ENCODE measurements around the gene CACNA1D.

The CACNA1D gene

DNA sequence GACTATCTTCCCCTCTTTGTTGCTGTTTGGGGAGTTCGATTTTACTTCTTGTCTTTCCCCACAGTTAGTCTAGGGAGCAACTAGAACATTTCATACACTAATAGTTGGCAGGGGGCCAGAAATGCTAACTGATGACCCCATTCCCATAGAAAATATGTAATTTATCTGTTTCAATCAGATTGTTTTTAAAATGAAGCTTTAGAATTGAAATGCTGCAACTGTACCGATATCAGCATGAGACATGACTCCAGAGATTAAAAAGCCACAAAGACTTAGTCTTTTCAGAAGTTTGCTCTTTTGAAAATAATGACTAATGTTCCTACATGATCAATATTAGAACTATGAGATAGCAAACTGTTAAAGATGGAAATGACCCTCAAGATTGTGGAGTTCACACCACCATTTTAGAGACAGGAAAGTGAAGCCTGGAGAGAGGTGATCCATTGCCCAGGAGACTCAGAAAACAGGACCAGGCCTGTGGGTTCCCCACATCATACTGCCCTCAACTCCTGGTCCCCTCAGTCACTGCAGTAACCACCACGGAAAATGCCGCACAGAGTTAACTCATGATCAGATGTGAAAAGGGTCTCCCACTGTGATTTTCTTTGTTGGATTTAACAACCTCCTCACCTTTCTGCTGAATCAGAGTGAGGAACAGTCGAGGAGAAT lies 221.5 kb downstream of the CACNA1D start:
- no peaks in the 10 kb centered on the region for H3K4me1 ChIP-seq (ENCODE audit: control insufficient read depth, insufficient read depth, low read length)
- no peak overlapping the region for H3K27ac ChIP-seq (ENCODE audit: insufficient read depth, low read depth, low read length, poor library complexity, severe bottlenecking)
- H3K36me3 ChIP-seq (ENCODE audit: control insufficient read depth, insufficient read depth, low read length) = no peaks in the 10 kb centered on the region
- H3K27me3 ChIP-seq (ENCODE audit: control insufficient read depth, insufficient read depth, low read length, poor library complexity, severe bottlenecking) = no peaks in the 10 kb centered on the region
- 75 to 79% methylated on average over 4 to 5 of the region's 5 CpGs for WGBS, 2 experiments
- no peaks in the 10 kb centered on the region for H3K9me3 ChIP-seq (ENCODE audit: control insufficient read depth, low read length)
- no peak overlapping the region for H3K4me3 ChIP-seq (ENCODE audit: insufficient read depth, low read depth, low read length)

DNA sequence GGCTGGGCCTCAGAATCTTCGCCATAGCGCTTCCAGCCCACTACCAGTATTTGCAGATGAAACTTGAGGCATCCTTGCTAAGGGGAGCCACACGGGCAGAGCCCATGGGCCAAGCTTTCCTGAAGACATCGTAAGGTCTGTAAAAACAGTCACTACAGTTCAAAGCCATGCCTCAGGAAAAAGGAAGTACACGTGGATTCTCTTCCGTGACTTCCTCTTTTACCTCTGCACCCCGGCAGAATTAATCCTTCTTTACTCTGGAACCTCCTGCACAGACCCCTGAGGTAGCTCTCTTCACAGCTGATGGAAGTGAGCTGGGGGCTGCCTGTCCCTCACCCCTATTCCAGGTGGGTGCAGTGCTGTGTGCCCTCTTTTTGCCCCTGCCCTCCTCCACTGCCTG lies 222.6 kb downstream of the CACNA1D start:
- H3K27ac ChIP-seq (ENCODE audit: insufficient read depth, low read depth, low read length, poor library complexity, severe bottlenecking) = no peak overlapping the region
- H3K4me3 ChIP-seq (ENCODE audit: insufficient read depth, low read depth, low read length) = no peak overlapping the region
- no peaks in the 10 kb centered on the region for H3K4me1 ChIP-seq (ENCODE audit: control insufficient read depth, insufficient read depth, low read length)
- WGBS, 2 experiments = 90 to 93% methylated on average over 7 of the region's 7 CpGs
- no peaks in the 10 kb centered on the region for H3K27me3 ChIP-seq (ENCODE audit: control insufficient read depth, insufficient read depth, low read length, poor library complexity, severe bottlenecking)
- no peaks in the 10 kb centered on the region for H3K9me3 ChIP-seq (ENCODE audit: control insufficient read depth, low read length)
- H3K36me3 ChIP-seq (ENCODE audit: control insufficient read depth, insufficient read depth, low read length) = no peaks in the 10 kb centered on the region

DNA sequence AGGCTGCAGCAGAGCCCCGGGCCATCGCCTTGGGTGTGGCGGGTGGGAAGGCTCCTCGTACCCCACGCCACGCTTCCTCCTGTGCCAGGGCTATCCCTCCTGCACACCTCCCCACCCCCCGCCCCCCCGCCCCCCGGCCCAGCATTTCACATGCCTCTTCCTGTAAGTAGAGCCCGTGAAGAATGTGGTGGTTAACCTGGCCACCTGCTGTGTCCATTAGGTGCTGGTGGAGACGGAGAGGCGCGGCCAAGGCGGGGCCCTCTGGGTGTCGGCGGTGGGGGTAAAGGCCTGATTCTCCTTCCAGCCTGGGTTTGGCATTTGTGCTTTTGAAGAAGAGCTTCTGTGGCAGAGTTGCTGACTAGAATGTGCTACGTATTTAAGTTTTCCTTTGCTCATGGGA lies 224.1 kb downstream of the CACNA1D start:
- no peak overlapping the region for H3K27ac ChIP-seq (ENCODE audit: insufficient read depth, low read depth, low read length, poor library complexity, severe bottlenecking)
- H3K4me3 ChIP-seq (ENCODE audit: insufficient read depth, low read depth, low read length) = no peak overlapping the region
- no peaks in the 10 kb centered on the region for H3K9me3 ChIP-seq (ENCODE audit: control insufficient read depth, low read length)
- H3K36me3 ChIP-seq (ENCODE audit: control insufficient read depth, insufficient read depth, low read length) = no peaks in the 10 kb centered on the region
- H3K27me3 ChIP-seq (ENCODE audit: control insufficient read depth, insufficient read depth, low read length, poor library complexity, severe bottlenecking) = no peaks in the 10 kb centered on the region
- no peaks in the 10 kb centered on the region for H3K4me1 ChIP-seq (ENCODE audit: control insufficient read depth, insufficient read depth, low read length)
- 86 to 89% methylated on average over 14 to 17 of the region's 17 CpGs for WGBS, 2 experiments

DNA sequence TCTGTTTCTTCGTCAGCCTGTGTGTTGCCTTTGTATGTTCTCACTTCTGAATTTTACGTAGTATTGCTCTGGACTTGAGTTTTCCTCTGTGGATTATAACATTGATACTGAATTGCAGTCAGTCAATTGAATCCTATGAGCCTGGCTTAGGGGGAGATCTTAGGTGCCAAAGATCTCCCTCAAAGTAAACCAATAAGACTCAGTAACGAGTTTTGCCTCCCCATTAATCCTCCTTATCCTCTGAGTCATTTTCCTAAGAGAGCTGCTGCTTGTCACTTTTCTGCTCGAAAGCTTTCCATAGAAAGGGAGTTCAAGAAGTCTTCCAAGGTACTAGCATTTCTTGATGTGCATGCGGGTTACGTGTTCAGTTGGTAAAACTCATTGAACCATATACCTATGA lies 225.4 kb downstream of the CACNA1D start:
- no peak overlapping the region for H3K27ac ChIP-seq (ENCODE audit: insufficient read depth, low read depth, low read length, poor library complexity, severe bottlenecking)
- H3K36me3 ChIP-seq (ENCODE audit: control insufficient read depth, insufficient read depth, low read length) = no peaks in the 10 kb centered on the region
- H3K27me3 ChIP-seq (ENCODE audit: control insufficient read depth, insufficient read depth, low read length, poor library complexity, severe bottlenecking) = no peaks in the 10 kb centered on the region
- no peak overlapping the region for H3K4me3 ChIP-seq (ENCODE audit: insufficient read depth, low read depth, low read length)
- H3K9me3 ChIP-seq (ENCODE audit: control insufficient read depth, low read length) = no peaks in the 10 kb centered on the region
- no peaks in the 10 kb centered on the region for H3K4me1 ChIP-seq (ENCODE audit: control insufficient read depth, insufficient read depth, low read length)
- WGBS, 2 experiments = 85 to 89% methylated on average over 5 to 6 of the region's 6 CpGs

DNA sequence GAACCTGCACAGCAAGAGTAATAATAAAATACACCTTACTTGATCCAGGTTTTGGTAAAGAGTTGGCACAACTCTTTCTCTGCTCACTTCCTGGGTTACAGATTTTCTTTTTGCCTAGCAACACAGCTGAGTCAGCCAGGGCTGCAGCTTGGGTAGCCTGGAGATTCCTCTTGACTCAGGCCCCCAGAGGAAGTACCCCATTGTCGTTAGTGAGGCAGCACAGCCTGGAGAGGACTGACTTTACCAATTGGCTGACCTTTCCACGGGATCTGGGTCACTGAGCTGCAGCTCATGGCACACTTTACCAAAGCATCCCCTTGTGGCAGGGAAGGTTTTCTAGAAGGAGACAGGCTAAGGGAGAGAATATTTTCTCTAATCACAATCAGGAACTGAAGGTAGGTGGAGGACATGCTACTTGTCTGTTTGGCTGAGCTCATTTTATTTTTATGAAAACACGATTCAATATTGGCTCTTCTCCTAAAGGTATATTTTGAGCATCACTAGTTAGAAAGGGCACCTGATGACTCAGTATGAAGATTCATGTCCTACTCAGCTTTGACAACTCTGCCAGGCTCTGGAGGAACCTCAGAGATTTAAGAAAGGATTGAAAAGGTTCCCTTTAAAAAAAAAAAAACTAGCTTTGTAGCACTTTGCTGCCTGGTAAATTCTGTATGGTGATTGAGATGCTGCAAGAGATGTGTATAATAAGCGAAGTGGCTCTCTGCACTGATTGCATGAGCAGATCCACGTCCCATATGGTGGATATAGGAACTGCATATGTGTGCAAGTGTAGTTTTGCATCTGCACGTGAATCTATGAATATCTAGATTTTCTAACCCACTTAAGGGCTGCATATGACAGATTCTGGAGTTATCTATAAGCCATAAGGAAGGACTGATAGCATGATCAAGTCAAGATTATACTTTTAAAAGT lies 227.0 kb downstream of the CACNA1D start:
- Histone ChIP-seq H3K27me3 (ENCODE audit: control insufficient read depth, insufficient read depth, low read length, poor library complexity, severe bottlenecking) (no peaks in the 10 kb centered on the region), H3K27ac (ENCODE audit: insufficient read depth, low read depth, low read length, poor library complexity, severe bottlenecking) (no peak overlapping the region), H3K4me3 (ENCODE audit: insufficient read depth, low read depth, low read length) (no peak overlapping the region), H3K9me3 (ENCODE audit: control insufficient read depth, low read length) (no peaks in the 10 kb centered on the region), H3K4me1 (ENCODE audit: control insufficient read depth, insufficient read depth, low read length) (no peaks in the 10 kb centered on the region), H3K36me3 (ENCODE audit: control insufficient read depth, insufficient read depth, low read length) (no peaks in the 10 kb centered on the region)
- 77 to 78% methylated on average over 6 of the region's 6 CpGs for WGBS, 2 experiments

DNA sequence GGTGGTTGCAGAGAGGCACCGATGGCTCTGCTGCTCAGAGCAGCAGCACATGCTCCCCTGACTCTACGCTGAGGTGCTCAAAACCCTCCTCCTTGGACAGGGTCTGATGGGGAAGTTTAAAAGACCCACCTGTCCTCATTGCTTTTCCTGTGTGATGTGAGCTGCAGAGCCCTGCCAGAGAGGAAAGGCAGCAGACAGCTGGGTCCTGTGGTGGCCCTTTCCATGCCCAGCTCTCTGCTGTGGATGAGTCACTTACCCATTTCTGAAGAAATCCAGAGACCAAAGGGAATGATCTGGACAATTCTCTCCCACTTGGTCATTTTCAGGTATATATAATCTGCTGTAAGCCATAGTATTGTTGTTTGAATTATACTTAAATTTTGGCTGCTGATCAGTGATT lies 230.2 kb downstream of the CACNA1D start:
- Histone ChIP-seq H3K4me1 (ENCODE audit: control insufficient read depth, insufficient read depth, low read length) (no peaks in the 10 kb centered on the region), H3K36me3 (ENCODE audit: control insufficient read depth, insufficient read depth, low read length) (no peaks in the 10 kb centered on the region)
- 88 to 89% methylated on average over 2 of the region's 2 CpGs for WGBS, 2 experiments

DNA sequence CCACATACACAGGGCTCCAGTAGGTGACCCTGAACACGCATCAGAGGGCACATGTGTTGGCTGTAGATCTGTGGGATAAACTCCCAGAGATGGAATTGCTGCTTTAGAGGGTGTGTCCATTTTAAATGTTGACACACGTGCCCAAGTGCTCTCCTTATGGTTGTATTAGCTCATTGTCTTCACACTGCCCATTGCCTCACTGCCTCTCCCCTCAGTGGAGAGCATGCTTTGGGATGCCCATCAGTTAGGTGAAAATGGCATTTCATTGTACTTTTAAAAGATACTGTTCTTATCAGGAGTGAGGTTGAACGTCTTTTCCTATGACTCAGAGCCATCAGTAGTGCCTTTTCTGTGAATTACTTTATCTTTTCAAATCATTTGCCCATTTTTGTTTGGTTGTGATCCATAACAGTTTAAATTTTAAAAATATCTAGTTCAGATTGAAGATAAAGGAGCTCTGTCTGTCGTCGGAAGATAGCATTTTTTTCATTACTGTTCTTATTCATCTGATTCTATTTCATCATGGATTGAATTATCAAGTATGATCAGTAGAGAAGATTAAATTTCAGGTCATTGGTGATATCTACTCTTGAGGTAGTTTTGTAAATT lies 231.1 kb downstream of the CACNA1D start:
- 85 to 94% methylated on average over 3 to 5 of the region's 5 CpGs for WGBS, 2 experiments
- H3K9me3 ChIP-seq (ENCODE audit: control insufficient read depth, low read length) = no peaks in the 10 kb centered on the region
- H3K36me3 ChIP-seq (ENCODE audit: control insufficient read depth, insufficient read depth, low read length) = no peaks in the 10 kb centered on the region
- H3K4me1 ChIP-seq (ENCODE audit: control insufficient read depth, insufficient read depth, low read length) = no peaks in the 10 kb centered on the region
- no peak overlapping the region for H3K4me3 ChIP-seq (ENCODE audit: insufficient read depth, low read depth, low read length)
- no peak overlapping the region for H3K27ac ChIP-seq (ENCODE audit: insufficient read depth, low read depth, low read length, poor library complexity, severe bottlenecking)
- H3K27me3 ChIP-seq (ENCODE audit: control insufficient read depth, insufficient read depth, low read length, poor library complexity, severe bottlenecking) = no peaks in the 10 kb centered on the region

More for the DNA sequence above, 230.2 kb downstream of the CACNA1D start:
- Histone ChIP-seq H3K4me3 (ENCODE audit: insufficient read depth, low read depth, low read length) (no peak overlapping the region), H3K9me3 (ENCODE audit: control insufficient read depth, low read length) (no peaks in the 10 kb centered on the region), H3K27me3 (ENCODE audit: control insufficient read depth, insufficient read depth, low read length, poor library complexity, severe bottlenecking) (no peaks in the 10 kb centered on the region), H3K27ac (ENCODE audit: insufficient read depth, low read depth, low read length, poor library complexity, severe bottlenecking) (no peak overlapping the region)

DNA sequence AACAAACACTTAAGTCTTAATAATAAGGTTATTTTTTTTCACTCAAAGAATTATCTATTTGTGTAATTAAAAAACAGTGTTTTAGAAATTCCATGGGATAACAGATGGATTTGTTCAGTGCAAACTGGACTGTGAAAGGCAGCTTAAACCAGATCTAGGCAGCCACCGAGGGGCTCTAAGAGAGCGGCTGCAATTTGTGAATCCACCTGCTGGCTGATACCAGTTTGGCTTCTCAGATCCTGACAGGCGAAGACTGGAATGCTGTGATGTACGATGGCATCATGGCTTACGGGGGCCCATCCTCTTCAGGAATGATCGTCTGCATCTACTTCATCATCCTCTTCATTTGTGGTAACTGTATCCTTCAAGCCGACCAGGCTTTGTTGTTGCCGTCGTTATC lies 232.2 kb downstream of the CACNA1D start:
- no peaks in the 10 kb centered on the region for H3K36me3 ChIP-seq (ENCODE audit: control insufficient read depth, insufficient read depth, low read length)
- WGBS, 2 experiments = 90% methylated on average over 9 of the region's 9 CpGs
- no peaks in the 10 kb centered on the region for H3K9me3 ChIP-seq (ENCODE audit: control insufficient read depth, low read length)
- no peak overlapping the region for H3K4me3 ChIP-seq (ENCODE audit: insufficient read depth, low read depth, low read length)
- H3K4me1 ChIP-seq (ENCODE audit: control insufficient read depth, insufficient read depth, low read length) = no peaks in the 10 kb centered on the region
- H3K27me3 ChIP-seq (ENCODE audit: control insufficient read depth, insufficient read depth, low read length, poor library complexity, severe bottlenecking) = no peaks in the 10 kb centered on the region
- H3K27ac ChIP-seq (ENCODE audit: insufficient read depth, low read depth, low read length, poor library complexity, severe bottlenecking) = no peak overlapping the region

DNA sequence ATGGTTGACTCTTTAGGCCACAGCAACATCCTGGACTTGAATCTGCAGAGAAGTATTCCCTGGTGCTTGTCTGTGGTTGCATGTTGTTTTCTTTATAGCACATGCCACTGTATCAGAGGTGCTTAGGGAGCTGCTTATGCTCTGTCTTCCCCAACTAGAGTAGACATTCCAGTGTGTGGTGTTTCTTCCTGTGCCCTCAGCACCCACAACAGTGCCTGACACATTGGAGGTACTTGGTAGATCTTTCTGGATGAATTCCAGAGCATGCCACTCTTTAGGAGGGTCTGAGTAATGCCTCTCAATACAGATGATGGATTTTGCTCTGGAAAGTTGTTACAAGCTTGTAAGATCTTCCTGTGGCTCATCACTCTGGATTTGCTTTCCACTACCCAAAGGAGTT lies 234.2 kb downstream of the CACNA1D start:
- H3K4me3 ChIP-seq (ENCODE audit: insufficient read depth, low read depth, low read length) = no peak overlapping the region
- H3K36me3 ChIP-seq (ENCODE audit: control insufficient read depth, insufficient read depth, low read length) = no peaks in the 10 kb centered on the region
- no peaks in the 10 kb centered on the region for H3K4me1 ChIP-seq (ENCODE audit: control insufficient read depth, insufficient read depth, low read length)
- H3K27ac ChIP-seq (ENCODE audit: insufficient read depth, low read depth, low read length, poor library complexity, severe bottlenecking) = no peak overlapping the region
- H3K27me3 ChIP-seq (ENCODE audit: control insufficient read depth, insufficient read depth, low read length, poor library complexity, severe bottlenecking) = no peaks in the 10 kb centered on the region
- no peaks in the 10 kb centered on the region for H3K9me3 ChIP-seq (ENCODE audit: control insufficient read depth, low read length)

DNA sequence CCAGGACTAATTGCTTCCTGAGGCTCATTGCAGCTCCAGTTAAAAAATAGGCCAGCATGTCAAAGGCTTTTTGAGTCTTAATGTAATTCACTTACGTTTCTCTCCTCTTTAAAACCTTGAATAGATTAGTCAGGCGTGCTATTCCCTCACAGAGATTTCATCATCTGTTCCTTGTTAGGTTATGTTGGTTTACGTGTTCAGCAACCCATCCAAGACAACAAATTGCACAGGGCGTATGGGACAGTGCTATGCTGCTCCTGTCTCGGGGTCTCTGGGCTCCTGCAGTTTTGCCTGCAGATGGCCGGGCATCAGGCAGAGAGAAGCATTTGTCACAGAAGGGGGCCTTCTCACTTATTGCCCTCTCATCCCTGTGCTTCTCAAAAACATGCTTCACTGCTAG lies 234.7 kb downstream of the CACNA1D start:
- no peaks in the 10 kb centered on the region for H3K9me3 ChIP-seq (ENCODE audit: control insufficient read depth, low read length)
- WGBS, 2 experiments = 86 to 88% methylated on average over 6 of the region's 6 CpGs
- no peak overlapping the region for H3K27ac ChIP-seq (ENCODE audit: insufficient read depth, low read depth, low read length, poor library complexity, severe bottlenecking)
- no peak overlapping the region for H3K4me3 ChIP-seq (ENCODE audit: insufficient read depth, low read depth, low read length)
- no peaks in the 10 kb centered on the region for H3K4me1 ChIP-seq (ENCODE audit: control insufficient read depth, insufficient read depth, low read length)
- no peaks in the 10 kb centered on the region for H3K36me3 ChIP-seq (ENCODE audit: control insufficient read depth, insufficient read depth, low read length)
- no peaks in the 10 kb centered on the region for H3K27me3 ChIP-seq (ENCODE audit: control insufficient read depth, insufficient read depth, low read length, poor library complexity, severe bottlenecking)
